VCaP (cell line): ENCODE data around the gene CX3CL1.

Experiments used
- H3K27ac ChIP-seq: fragments of 450-650 bp; 2 replicates; pipeline ENCODE4 v1.5.1; 2017
- CTCF ChIP-seq: fragments of 450-650 bp; conservative IDR thresholded peaks from 2 replicates; pipeline ENCODE4 v1.5.1; 2017; ENCODE audit warnings: mild to moderate bottlenecking, moderate library complexity

CX3CL1 gene

GRCh38 chr16:57348327-57348726 lies 24.0 kb upstream of the CX3CL1 start:
- TF ChIP-seq CTCF: no peak
- no peak overlapping the region for H3K27ac ChIP-seq

DNA sequence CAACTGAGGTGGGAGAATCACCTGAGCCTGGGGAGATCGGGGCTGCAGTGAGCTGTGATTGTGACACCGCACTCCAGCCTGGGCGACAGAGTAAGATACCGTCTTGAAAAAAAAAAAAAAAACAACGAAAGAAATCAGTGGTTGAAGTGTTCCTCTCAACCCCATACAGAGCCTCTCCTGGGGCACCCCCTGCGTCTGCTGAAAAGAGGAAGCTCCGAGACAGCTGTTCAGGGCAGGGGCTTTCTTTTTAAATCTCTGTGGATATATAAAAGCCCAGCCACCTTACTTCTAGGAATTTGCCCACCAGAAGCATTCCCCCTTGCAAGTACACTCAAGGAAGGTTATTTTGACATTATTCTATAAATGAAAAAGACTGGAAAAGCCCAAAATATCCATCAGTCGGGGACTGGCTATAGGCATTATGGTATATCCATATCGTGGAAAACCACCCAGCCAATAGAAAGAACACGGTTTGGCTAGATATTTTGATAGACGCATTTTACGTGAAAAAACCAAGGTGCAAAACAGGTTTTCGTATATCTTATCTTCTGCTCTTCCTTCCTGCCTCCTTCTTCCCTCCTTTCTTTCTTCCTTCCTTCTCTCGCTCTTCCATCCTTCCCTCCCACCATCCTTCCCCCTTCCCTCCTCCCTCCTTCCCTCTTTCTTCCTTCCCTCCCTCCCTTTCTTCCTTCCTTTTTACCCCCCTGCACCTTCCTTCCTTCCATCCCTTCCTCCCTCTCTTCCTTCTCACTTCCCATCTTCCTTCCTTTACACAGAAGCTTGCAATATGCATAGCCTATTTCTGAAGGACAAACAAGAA lies 22.9 kb upstream of the CX3CL1 start:
- no peak for TF ChIP-seq CTCF
- no peak overlapping the region for H3K27ac ChIP-seq

- no peak overlapping the region for H3K27ac ChIP-seq
- no peak for TF ChIP-seq CTCF
Observed at GRCh38 chr16:57352636-57353047, 19.6 kb upstream of the CX3CL1 start.

DNA sequence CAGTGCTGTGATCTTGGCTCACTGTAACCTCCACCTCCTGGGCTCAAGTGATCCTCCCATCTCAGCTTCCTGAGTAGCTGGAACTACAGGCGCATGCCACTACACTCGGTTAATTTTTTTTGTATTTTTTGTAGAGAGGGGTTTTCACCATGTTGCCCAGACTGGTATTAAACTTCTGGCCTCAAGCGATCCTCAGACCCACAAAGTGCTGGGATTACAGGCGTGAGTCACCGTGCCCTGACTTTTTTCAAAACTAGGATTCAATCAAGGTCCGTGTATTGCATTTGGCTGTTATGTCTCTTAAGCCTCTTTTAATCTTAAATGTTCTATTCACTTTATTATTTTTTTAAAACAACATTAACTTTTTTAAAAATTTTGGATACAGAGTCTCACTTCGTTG lies 18.0 kb upstream of the CX3CL1 start:
- TF ChIP-seq CTCF: no peak
- H3K27ac ChIP-seq: no peak overlapping the region

DNA sequence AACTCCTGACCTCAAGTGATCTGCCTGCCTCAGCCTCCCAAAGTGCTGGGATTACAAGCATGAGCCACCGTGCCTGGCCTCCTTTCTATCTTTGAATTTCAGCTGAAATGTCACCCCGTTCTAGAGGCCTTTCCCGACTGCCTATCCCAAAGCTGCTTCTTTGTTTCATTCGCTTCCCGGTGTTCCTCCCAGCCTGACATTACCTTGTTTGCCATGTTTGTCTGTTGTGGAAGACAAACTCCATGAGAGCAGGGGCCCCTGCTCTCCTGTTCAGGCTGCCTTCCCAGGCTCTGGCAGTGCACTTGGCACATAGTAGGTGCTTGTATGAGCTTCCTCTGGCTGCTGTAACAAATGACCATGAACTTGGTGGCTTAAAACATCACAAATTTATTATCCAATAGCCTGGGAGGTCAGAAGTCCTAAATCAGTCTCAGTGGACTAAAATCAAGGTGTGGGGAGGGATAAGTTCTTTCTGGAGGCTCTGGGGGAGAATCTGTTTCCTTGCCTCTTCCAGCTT lies 16.3 kb upstream of the CX3CL1 start:
- no peak for TF ChIP-seq CTCF

GRCh38 chr16:57356547-57356946 lies 15.7 kb upstream of the CX3CL1 start:
- TF ChIP-seq CTCF: no peak
- H3K27ac ChIP-seq: no peak overlapping the region

More for the DNA sequence above, 16.3 kb upstream of the CX3CL1 start:
- H3K27ac ChIP-seq: no peak overlapping the region

DNA sequence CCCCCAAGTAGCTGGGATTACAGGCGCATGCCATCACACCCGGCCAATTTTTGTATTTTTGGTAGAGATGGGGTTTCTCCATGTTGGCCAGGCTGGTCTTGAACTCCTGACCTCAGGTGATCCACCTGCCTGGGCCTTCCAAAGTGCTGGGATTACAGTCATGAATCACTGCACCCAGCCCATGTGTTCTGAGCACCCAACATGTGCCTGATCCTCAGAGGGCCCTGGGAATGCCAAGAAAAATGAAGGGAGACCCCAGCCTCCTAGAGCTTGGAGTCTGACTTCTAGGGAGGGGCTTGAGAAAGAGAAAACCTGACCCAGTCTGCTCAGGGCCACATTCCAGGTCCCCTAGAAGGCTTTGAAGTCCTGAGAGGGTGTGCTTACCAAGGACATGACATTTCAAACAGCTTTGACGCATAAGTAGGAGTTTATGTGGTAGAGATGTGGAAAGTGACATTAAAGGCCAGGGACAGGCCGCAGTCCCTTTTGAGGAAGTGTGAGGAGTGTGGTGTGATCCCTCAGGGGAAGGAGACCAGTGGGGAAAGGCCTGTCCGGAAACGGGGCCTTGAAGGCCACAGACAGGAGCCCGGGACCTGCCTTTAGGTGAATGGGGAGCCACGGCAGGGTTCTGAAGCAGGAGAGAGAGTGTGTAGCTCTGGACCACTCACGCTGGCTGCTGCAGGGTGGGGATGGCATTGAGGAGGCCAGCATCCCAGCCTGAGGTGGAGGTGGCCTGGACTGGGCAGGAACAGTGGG lies 14.8 kb upstream of the CX3CL1 start:
- no peak overlapping the region for H3K27ac ChIP-seq

More for the DNA sequence above, 14.8 kb upstream of the CX3CL1 start:
- no peak for TF ChIP-seq CTCF
